Ishikawa (cell line): ENCODE results near the gene TMEM38B.

ENCODE experiments used
- CEBPB ChIP-seq: IDR thresholded peaks from 2 replicates; pipeline ENCODE4 v1.6.1; 2012
- CREB1 ChIP-seq: IDR thresholded peaks from 2 replicates; pipeline ENCODE4 v1.6.1; 2012; ENCODE audit warnings: low read depth
- EGR1 ChIP-seq: IDR thresholded peaks from 2 replicates; pipeline ENCODE4 v1.6.1; 2012
- EP300 ChIP-seq: IDR thresholded peaks from 2 replicates; pipeline ENCODE4 v1.6.1; 2012; ENCODE audit warnings: borderline replicate concordance
- FOXM1 ChIP-seq: IDR thresholded peaks from 2 replicates; pipeline ENCODE4 v1.6.1; 2012; ENCODE audit warnings: low read depth, borderline replicate concordance
- NFIC ChIP-seq: IDR thresholded peaks from 2 replicates; pipeline ENCODE4 v1.6.1; 2012
- RAD21 ChIP-seq: IDR thresholded peaks from 2 replicates; pipeline ENCODE4 v1.6.1; 2012; ENCODE audit warnings: low read depth
- REST ChIP-seq: IDR thresholded peaks from 2 replicates; pipeline ENCODE4 v1.6.1; 2012; ENCODE audit warnings: low read depth, mild to moderate bottlenecking
- TAF1 ChIP-seq: IDR thresholded peaks from 2 replicates; pipeline ENCODE4 v1.6.1; 2012; ENCODE audit warnings: low read depth, mild to moderate bottlenecking
- TCF12 ChIP-seq: IDR thresholded peaks from 2 replicates; pipeline ENCODE4 v1.6.1; 2012; ENCODE audit warnings: low read depth
- TEAD4 ChIP-seq: IDR thresholded peaks from 2 replicates; pipeline ENCODE4 v1.6.1; 2012
- YY1 ChIP-seq: IDR thresholded peaks from 2 replicates; pipeline ENCODE4 v1.6.1; 2012; ENCODE audit warnings: low read depth
- ZBTB7A ChIP-seq: IDR thresholded peaks from 2 replicates; pipeline ENCODE4 v1.6.1; 2012; ENCODE audit warnings: low read depth
- TF ChIP-seq, protein P1 (sequence below): IDR thresholded peaks from 2 replicates; pipeline ENCODE4 v1.6.1; 2012
- TF ChIP-seq, protein P2 (sequence below): IDR thresholded peaks from 2 replicates; pipeline ENCODE4 v1.6.1; 2012

TMEM38B gene

GRCh38 chr9:105667867-105668266, 26.5 kb upstream of the TMEM38B start:
- TF ChIP-seq TEAD4, result no peak

DNA sequence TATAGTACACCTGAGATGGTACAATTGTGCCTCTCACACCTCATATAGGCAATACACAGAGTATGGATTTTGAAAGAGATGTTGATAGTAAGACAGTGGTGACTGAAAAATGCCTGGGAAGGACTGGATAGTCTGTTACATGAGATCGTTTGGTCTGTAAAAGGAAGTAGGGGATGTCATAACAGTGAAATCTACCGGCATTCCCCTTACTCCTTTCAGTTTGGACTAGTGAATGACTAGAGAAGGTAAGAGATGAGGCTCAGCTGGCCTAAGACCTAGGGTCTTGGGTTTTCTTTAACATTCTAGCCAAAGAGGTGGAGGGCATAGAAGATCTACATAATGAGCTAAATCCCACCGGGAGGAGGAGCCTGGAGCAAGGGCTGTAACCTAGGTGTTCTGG, 24.0 kb upstream of the TMEM38B start:
- no peak for TF ChIP-seq NFIC
- TF ChIP-seq TCF12, result no peak
- TF ChIP-seq RAD21, result no peak
- TF ChIP-seq, protein P1, sequence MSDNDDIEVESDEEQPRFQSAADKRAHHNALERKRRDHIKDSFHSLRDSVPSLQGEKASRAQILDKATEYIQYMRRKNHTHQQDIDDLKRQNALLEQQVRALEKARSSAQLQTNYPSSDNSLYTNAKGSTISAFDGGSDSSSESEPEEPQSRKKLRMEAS, result no peak
- no peak for TF ChIP-seq ZBTB7A
- no peak for TF ChIP-seq EP300

GRCh38 chr9:105670775-105671174, 23.6 kb upstream of the TMEM38B start:
- TF ChIP-seq, protein P1, result no peak
- TF ChIP-seq TAF1 (no peak), EP300 (no peak), CEBPB (no peak), YY1 (no peak), TEAD4 (no peak), FOXM1 (no peak), EGR1 (no peak), NFIC (no peak), RAD21 (no peak), CREB1 (no peak), TCF12 (no peak), ZBTB7A (no peak), REST (no peak)
- TF ChIP-seq, protein P2, sequence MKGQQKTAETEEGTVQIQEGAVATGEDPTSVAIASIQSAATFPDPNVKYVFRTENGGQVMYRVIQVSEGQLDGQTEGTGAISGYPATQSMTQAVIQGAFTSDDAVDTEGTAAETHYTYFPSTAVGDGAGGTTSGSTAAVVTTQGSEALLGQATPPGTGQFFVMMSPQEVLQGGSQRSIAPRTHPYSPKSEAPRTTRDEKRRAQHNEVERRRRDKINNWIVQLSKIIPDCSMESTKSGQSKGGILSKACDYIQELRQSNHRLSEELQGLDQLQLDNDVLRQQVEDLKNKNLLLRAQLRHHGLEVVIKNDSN, result no peak

DNA sequence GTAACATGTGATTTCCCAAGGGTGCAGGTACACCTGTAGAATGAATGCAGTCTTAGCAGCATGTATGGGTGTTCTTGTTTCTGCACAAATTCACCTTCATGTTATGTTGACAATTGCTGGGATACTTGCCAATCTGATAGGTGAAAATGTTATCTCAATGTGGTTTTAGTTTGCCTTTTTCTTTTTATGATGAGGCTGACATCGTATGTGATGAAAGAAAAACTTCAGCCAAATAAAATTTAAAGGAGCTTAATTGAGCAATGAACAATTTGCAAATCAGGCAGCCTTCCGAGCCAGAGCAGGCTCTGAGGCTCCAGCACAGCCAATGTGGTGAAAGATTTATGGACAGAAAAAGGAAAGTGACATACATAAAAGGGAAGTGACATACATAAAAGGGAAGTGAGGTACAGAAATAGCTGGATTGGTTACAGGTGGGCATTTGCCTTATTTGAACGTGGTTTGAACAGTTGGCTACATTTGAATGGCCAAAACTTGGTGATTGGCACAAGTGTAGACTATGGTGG, 21.6 kb upstream of the TMEM38B start:
- no peak for TF ChIP-seq TEAD4
- no peak for TF ChIP-seq REST
- TF ChIP-seq EGR1, result no peak
- TF ChIP-seq, protein P1, result no peak
- TF ChIP-seq TCF12, result no peak
- TF ChIP-seq CREB1, result no peak

DNA sequence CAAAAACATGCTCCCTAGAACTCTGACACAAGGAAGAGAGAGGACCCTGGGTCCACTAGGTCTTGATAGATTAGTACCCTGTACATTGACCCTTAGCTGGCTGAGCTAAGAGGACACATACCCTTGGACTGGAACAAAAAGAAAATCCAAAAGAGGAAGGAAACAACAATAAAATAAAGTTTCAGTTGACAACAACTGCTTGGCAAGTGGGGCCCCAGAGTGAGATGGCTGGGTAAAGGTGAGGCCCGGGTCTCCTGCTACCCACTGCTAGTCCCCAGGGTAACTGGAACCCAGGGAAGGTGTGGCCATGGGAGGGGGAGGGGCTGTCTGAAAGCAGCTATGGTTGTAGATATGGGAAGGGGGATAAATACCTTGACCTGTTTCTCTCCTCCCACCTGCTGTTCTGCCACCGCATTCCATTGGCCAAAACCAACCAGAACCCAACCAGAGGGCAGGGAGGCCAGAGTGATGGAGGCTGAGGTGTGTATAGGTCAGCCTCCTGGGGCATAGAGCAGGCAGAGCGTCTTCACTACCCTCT, 20.4 kb upstream of the TMEM38B start:
- no peak for TF ChIP-seq EGR1
- TF ChIP-seq TAF1, result no peak
- no peak for TF ChIP-seq FOXM1
- no peak for TF ChIP-seq EP300
- TF ChIP-seq ZBTB7A, result no peak
- TF ChIP-seq RAD21, result no peak
- no peak for TF ChIP-seq CREB1
- no peak for TF ChIP-seq REST
- TF ChIP-seq, protein P2, result no peak
- TF ChIP-seq, protein P1, result no peak
- no peak for TF ChIP-seq YY1
